Heart left ventricle (tissue), 13 donors: ENCODE results near the gene PTPN3.

ENCODE experiments used
- POLR2A ChIP-seq, 2 donors: fragments of 450-650 bp; IDR thresholded peaks; one replicate each; pipeline ENCODE4 v1.6.1; 2017; ENCODE audit warnings: antibody characterized with exemption in 2 of 2, mild to moderate bottlenecking in 2 of 2, moderate library complexity in 2 of 2
- TF ChIP-seq, protein P1 (sequence below), 12 donors: fragments of 200-600 bp; sonication (generic) in 4 of 12; IDR thresholded peaks; one replicate each; pipeline versions ENCODE4 v1.5.0 to v1.8.0; 2018 to 2022; ENCODE audit warnings: antibody characterized with exemption in 12 of 12, mild to moderate bottlenecking in 5 of 12
- donor health status: ischemic (EF 13 %, LVEDD 7.1; RV severe dilation, severe dysfunction).
- donor health status: DM: no; HTN: yes; CAD: no.
- donor health status: DM: no; HTN: no; CAD: no.
- donor health status: ischemic (EF 25% LVEDD 6.9; RV normal size, moderate dysfunction).
- donor health status: ischemic (EF 25% LVEDD 5.7; RV mildly dilated, moderate dysfunction).
- donor health status: ischemic (EF 35%, LVEDD 5.7; RV mildly dilated, moderate dysfunction).
- donor health status: nonischemic (EF 11% LVEDD 7.7; RV severe dilation, severe dysfunction).
- donor health status: DM: yes; HTN: yes; CAD: no.
- donor health status: PGD.
- donor health status: ischemic (EF 29% LVEDD 5.4; RV normal size, mild dysfunction).
- donor health status: nonischemic (EF 23%, LVEDD 6.1; RV moderate dilation, normal function).

DNA sequence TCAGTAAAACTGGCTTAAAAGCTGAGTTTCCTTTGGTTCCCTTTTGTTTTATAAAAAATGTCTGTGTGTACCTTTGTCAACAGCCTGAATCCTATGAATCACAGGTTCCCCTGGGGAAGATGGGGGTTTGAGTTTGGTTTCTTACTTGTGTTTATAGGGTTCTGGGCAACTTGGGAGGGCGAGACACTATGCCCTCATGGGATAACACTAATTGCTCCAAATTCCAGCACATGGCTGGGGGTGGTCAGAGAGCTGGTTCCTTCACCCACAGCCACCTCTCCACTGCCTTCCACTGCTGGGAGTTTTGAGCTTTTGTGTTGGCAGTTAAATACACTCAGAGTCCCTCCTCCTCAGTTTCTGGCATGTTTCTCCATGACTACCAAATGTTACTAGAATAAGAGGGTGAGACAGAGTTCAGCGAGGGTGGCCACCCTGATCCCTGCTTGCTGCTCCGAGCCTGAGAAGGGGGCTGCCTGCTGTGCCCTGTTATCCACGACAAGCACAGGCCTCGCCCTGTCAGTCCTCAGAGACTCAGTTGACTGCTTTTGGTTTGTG, 94.3 kb downstream of the PTPN3 start:
- TF ChIP-seq POLR2A (IDR thresholded peaks at IDR 0.05), result no peak
- TF ChIP-seq, protein P1, sequence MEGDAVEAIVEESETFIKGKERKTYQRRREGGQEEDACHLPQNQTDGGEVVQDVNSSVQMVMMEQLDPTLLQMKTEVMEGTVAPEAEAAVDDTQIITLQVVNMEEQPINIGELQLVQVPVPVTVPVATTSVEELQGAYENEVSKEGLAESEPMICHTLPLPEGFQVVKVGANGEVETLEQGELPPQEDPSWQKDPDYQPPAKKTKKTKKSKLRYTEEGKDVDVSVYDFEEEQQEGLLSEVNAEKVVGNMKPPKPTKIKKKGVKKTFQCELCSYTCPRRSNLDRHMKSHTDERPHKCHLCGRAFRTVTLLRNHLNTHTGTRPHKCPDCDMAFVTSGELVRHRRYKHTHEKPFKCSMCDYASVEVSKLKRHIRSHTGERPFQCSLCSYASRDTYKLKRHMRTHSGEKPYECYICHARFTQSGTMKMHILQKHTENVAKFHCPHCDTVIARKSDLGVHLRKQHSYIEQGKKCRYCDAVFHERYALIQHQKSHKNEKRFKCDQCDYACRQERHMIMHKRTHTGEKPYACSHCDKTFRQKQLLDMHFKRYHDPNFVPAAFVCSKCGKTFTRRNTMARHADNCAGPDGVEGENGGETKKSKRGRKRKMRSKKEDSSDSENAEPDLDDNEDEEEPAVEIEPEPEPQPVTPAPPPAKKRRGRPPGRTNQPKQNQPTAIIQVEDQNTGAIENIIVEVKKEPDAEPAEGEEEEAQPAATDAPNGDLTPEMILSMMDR (IDR thresholded peaks at IDR 0.05), result no peak
